ENCODE measurements around the gene PDZD4. TPM values are rescaled to one million over a fixed set of nuclear protein-coding genes. Genes with fewer than 3 reads are reported as not detected.

The PDZD4 gene
- total RNA-seq, 1 donor: 15.6 TPM

DNA sequence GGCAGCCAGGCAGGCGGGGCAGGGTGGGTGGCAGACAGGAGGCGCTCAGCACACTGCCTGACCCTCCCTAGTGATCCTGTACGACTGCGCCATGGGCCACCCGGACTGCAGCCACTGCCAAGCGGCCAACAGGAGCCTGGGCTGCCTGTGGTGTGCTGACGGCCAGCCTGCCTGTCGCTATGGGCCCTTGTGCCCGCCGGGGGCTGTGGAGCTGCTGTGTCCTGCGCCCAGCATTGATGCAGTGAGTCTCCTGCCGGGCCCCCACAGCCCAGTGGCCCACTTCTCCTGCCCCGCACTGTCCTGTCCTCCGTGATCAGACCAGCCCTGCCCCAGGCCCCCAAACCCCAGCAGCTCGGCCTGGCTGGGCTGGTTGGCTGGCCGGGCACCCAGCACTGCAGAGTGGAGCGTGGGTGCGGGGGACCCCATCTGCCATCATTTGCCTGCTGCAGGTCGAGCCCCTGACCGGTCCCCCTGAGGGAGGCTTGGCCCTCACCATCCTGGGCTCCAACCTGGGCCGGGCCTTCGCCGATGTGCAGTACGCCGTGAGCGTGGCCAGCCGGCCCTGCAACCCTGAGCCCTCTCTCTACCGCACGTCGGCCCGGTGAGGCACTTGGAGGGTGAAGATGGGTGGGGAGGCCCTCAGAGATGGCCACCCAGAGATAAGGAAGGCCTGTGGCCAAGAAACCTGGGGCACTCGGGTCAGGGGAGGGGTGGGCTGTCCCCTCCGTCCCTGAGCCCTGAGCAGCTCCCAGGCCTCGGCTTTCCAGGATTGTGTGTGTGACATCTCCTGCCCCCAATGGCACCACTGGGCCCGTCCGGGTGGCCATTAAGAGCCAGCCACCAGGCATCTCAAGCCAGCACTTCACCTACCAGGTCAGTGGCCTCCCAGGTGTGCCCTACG, 58.7 kb downstream of the PDZD4 start:
- Histone ChIP-seq H3K27me3 (ENCODE audit: insufficient read depth, low read length) (no peaks in the 10 kb centered on the region), H3K9me3 (ENCODE audit: low read depth, low read length) (no peaks in the 10 kb centered on the region), H3K4me1 (ENCODE audit: insufficient read depth, low read length) (no peaks in the 10 kb centered on the region), H3K4me3 (ENCODE audit: low read length) (no peak overlapping the region)

DNA sequence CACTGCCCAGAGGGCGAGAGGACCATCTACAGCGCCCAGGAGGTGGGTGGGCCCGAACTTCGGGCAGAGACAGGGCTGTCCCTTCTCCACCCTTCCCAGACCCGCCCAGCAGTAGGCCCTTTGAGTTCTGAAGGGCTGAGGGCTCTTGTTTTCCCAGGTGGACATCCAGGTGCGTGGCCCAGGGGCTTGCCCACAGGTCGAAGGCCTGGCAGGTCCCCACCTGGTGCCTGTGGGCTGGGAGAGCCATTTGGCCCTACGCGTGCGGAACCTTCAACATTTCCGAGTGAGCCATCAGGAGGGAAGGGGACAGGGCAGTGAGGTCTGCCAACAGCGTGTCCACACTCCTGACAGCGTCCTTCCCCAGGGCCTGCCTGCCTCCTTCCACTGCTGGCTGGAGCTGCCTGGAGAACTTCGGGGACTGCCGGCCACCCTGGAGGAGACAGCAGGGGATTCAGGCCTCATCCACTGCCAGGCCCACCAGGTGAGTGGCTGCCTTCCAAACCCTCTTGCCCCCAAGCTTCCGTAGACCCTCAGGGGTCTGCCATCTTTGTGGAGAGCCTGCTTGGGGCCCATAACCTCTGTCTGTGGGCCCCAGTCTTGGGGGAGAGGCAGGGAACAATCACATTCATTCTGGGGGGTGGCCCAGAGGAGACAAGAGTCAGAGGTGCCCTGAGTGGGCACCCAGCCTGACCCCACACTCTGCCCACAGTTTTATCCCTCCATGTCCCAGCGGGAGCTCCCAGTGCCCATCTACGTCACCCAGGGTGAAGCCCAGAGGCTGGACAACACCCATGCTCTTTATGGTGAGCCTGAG, 59.5 kb downstream of the PDZD4 start:
- no peak overlapping the region for H3K4me3 ChIP-seq (ENCODE audit: low read length)

DNA sequence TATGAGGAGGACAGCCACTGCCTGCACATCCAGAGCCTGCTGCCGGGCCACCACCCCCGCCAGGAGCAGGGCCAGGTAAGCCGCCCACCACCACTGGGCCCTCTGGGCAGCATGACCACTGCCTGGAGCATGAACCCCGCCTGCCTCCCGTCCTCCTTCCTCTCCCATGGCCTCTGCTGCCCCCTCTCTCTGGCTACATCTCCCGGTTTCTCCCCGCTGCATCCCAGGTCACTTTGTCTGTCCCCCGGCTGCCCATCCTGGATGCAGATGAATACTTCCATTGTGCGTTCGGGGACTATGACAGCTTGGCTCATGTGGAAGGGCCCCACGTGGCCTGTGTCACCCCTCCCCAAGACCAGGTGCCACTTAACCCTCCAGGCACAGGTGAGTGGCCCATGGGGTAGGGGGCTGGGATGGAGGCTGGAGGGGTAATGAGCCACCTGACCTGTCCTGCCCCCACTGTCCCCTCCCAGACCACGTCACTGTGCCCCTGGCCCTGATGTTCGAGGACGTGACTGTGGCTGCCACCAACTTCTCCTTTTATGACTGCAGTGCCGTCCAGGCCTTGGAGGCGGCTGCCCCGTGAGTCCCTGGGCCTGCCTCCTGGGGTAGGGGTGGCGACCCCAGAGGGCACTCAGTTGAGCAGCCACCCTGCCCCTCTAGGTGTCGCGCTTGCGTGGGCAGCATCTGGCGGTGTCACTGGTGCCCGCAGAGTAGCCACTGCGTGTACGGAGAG, 60.3 kb downstream of the PDZD4 start:
- no peaks in the 10 kb centered on the region for H3K27me3 ChIP-seq (ENCODE audit: insufficient read depth, low read length)
- no peaks in the 10 kb centered on the region for H3K9me3 ChIP-seq (ENCODE audit: low read depth, low read length)
- no peak overlapping the region for H3K4me3 ChIP-seq (ENCODE audit: low read length)
- no peaks in the 10 kb centered on the region for H3K4me1 ChIP-seq (ENCODE audit: insufficient read depth, low read length)

More for the DNA sequence above, 59.5 kb downstream of the PDZD4 start:
- no peaks in the 10 kb centered on the region for H3K27me3 ChIP-seq (ENCODE audit: insufficient read depth, low read length)
- H3K9me3 ChIP-seq (ENCODE audit: low read depth, low read length): no peaks in the 10 kb centered on the region
- no peaks in the 10 kb centered on the region for H3K4me1 ChIP-seq (ENCODE audit: insufficient read depth, low read length)

DNA sequence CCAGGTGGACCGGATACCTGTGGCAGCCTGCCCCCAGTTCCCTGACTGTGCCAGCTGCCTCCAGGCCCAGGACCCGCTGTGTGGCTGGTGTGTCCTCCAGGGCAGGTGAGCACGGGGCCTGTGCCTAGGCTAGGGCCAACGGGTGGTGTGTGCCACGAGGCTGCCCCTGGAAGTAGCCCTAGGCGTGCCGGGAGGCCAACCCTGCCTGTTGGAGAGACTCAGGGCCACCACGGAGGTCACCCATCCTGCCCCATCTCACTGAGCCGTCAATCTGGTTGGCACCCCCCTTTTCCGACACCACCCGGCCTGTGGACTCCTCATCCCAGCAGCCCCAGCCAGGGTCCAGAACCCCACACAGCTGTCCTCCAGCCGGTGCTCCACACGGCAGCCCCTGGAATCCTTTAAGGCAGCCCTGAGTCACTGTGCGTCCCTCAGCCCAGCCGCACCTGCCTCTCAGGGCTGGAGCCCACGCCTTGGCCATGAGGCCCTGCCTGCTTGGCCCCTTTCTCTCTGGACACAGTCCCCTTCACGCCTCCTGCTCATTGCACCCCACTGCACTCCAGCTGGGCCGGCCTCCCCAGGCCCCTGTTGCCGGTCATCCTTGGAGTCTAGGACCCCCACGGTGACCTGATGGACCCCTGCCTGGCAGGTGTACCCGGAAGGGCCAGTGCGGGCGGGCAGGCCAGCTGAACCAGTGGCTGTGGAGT, 61.0 kb downstream of the PDZD4 start:
- Histone ChIP-seq H3K4me1 (ENCODE audit: insufficient read depth, low read length) (no peaks in the 10 kb centered on the region), H3K4me3 (ENCODE audit: low read length) (no peak overlapping the region), H3K27me3 (ENCODE audit: insufficient read depth, low read length) (no peaks in the 10 kb centered on the region), H3K9me3 (ENCODE audit: low read depth, low read length) (no peaks in the 10 kb centered on the region)

DNA sequence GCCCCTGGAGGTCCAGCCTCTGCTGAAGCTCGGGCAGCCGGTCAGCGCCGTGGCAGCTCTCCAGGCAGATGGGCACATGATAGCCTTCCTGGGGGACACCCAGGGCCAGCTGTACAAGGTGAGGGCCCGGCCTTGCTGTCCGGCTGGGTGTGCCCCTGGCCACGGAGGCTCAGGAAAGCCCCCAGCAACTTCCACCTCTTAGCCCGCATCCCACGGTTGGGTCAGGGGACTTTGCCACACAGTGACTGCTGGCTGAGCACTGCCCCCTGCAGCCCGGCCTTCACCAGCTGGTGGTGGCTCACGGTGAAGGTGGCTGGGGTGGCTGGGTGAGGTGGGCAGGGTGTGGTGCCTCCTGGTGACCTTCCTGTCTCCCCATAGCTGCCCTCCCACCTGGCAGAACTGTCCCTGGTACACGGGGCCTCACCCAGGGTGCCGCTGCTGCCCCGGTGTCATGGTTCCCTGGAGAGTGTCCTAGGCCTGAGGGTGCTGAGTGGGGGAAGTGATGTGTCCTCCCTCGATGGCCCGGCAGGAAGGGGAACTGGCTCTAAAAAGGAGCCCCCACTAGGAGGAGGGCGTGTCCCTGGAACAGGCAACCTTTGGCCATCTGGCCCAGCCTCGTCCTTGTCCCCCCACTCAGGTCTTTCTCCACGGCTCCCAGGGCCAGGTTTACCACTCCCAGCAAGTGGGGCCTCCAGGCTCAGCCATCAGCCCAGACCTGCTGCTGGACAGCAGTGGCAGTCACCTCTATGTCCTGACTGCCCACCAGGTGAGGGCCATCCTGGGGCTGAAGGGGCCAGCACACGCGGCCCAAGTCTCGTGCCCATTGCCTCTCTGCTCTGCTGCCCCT, 61.8 kb downstream of the PDZD4 start:
- no peak overlapping the region for H3K4me3 ChIP-seq (ENCODE audit: low read length)
- no peaks in the 10 kb centered on the region for H3K9me3 ChIP-seq (ENCODE audit: low read depth, low read length)
- H3K27me3 ChIP-seq (ENCODE audit: insufficient read depth, low read length): no peaks in the 10 kb centered on the region
- peaks cover 3% of the 10 kb centered on the region for H3K4me1 ChIP-seq (ENCODE audit: insufficient read depth, low read length)

DNA sequence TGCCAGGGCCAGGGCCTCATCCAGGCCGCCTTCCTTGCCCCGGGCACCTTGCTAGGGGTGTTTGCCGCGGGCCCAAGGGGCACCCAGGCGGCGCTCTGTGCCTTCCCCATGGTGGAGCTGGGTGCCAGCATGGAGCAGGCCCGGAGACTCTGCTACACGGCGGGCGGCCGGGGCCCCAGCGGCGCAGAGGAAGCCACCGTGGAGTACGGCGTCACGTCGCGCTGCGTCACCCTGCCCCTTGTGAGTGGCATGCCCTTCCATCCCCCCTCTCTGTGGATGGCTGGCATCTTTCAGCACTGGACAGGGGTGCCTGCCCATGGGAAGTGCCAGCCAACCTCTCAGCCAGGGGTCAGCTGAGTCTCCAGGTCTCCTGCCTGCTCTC, 62.7 kb downstream of the PDZD4 start:
- H3K4me3 ChIP-seq (ENCODE audit: low read length): no peak overlapping the region
- peaks cover 3% of the 10 kb centered on the region for H3K4me1 ChIP-seq (ENCODE audit: insufficient read depth, low read length)
- H3K9me3 ChIP-seq (ENCODE audit: low read depth, low read length): no peaks in the 10 kb centered on the region
- no peaks in the 10 kb centered on the region for H3K27me3 ChIP-seq (ENCODE audit: insufficient read depth, low read length)

DNA sequence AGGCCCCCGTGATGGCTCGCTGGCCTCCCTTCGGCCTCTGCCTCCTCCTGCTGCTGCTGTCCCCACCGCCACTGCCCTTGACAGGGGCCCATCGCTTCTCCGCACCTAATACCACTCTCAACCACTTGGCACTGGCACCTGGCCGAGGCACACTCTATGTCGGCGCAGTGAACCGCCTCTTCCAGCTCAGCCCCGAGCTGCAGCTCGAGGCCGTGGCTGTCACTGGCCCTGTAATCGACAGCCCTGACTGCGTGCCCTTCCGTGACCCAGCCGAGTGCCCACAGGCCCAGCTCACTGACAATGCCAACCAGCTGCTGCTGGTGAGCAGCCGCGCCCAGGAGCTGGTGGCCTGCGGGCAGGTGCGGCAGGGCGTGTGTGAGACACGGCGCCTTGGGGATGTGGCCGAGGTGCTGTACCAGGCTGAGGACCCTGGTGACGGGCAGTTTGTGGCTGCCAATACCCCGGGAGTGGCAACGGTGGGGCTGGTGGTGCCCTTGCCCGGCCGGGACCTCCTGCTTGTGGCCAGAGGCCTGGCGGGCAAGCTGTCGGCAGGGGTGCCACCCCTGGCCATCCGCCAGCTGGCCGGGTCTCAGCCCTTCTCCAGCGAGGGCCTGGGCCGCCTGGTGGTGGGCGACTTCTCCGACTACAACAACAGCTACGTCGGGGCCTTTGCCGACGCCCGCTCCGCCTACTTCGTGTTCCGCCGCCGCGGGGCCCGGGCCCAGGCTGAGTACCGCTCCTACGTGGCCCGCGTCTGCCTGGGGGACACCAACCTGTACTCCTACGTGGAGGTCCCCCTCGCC, 63.3 kb downstream of the PDZD4 start:
- Histone ChIP-seq H3K9me3 (ENCODE audit: low read depth, low read length) (no peaks in the 10 kb centered on the region), H3K4me1 (ENCODE audit: insufficient read depth, low read length) (peaks cover 3% of the 10 kb centered on the region), H3K4me3 (ENCODE audit: low read length) (no peak overlapping the region), H3K27me3 (ENCODE audit: insufficient read depth, low read length) (no peaks in the 10 kb centered on the region)

DNA sequence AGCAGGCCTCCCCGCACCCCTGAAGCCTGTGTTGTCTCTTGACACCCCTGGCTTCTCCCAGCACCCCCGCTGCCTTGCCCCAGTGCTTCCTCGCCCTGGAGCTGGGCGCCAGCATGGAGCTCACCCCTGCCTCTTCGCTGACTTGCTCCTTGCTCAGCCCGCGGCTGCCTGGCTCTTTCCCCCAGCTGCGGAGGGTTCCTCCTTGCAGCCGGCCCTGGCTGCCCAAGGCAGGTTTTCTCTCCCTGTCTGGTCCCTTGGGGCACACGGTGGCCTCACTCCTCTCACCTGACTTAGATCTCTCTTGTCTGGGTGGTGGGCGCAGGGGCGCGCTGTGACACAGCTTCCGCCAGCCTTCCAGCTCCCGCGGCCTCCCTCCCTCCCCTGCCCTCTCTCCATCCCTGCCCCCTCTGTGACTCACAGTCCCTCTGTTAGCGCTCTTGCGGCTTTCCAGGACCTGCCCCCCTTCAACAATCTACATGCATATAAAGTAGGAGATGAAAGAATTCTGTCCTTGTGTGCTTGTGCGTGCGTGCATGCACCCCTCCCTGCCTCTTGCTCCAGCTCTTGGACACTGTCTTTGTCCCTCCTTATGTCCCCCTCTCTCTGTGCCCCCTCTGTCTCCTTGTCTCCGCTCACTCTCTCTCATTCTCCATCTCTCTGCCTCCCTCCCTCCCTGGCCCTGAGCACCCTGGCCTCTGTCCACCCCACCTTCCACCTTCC, 64.1 kb downstream of the PDZD4 start:
- Histone ChIP-seq H3K4me1 (ENCODE audit: insufficient read depth, low read length) (peaks cover 3% of the 10 kb centered on the region), H3K4me3 (ENCODE audit: low read length) (no peak overlapping the region), H3K9me3 (ENCODE audit: low read depth, low read length) (no peaks in the 10 kb centered on the region), H3K27me3 (ENCODE audit: insufficient read depth, low read length) (no peaks in the 10 kb centered on the region)

DNA sequence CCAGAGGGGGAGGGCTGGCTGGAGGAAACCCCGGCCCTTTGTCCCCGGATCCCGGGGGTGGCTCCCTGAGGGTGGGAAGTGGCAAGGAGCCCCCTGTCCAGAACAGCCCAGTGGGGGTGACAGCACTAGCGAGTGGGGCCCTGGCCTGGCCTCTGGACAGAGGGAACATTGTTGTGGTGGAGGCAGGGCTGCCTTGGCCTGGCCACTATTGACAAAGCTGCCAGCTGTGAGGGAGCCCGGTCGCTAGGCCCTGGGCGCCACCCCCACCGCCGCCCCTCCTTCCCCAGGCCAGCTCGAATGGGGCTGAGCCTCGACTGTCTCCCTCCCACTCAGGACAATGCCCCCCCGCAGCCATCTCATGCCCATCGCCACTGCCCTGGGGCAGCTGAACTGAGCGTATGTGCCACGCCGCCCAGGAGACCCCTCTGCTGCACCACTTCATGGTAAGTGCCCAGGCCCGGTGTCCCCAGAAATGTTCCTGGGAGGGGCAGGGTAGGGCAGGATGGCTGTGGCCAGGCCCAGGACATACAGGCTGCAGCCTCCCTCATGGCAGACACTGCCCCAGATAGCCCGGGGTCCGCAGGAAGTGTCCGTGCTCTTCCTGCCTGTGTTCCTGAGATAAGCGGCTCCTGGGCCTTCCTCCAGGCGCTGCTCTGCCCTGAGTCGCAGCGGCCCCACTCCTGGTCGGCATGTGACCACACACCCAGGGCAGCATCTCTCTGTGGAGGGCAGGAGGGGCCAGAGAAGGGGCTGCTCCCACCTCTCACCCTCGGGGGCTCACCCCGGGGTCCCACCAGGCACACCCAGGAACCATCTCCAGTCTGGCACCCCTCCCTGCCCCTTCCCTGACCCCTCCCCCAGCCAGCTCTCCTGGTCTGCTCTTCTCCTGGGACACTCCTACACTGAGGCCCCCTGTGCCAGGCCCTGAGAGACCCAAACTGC, 64.9 kb downstream of the PDZD4 start:
- H3K27me3 ChIP-seq (ENCODE audit: insufficient read depth, low read length): no peaks in the 10 kb centered on the region
- no peak overlapping the region for H3K4me3 ChIP-seq (ENCODE audit: low read length)
- H3K9me3 ChIP-seq (ENCODE audit: low read depth, low read length): no peaks in the 10 kb centered on the region
- peaks cover 3% of the 10 kb centered on the region for H3K4me1 ChIP-seq (ENCODE audit: insufficient read depth, low read length)

DNA sequence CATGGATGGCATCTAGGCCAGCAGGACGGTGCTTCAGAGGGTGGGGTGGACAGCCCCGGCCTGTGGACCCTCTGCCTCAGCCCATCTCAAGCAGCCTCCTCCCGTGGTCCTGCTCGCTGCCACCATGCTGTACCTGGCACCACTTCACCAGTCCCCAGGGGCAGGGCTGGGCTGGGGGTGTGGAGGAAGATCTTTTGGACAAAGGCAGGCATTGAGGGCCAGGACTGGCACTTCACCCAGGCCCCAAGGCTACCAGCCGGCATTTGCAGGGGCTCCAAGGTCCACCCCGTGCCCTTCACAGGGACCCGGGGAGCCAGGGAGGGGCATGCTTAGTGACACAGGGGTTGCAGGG, 65.6 kb downstream of the PDZD4 start:
- no peaks in the 10 kb centered on the region for H3K9me3 ChIP-seq (ENCODE audit: low read depth, low read length)
- no peak overlapping the region for H3K4me3 ChIP-seq (ENCODE audit: low read length)
- peaks cover 3% of the 10 kb centered on the region for H3K4me1 ChIP-seq (ENCODE audit: insufficient read depth, low read length)
- H3K27me3 ChIP-seq (ENCODE audit: insufficient read depth, low read length): no peaks in the 10 kb centered on the region

DNA sequence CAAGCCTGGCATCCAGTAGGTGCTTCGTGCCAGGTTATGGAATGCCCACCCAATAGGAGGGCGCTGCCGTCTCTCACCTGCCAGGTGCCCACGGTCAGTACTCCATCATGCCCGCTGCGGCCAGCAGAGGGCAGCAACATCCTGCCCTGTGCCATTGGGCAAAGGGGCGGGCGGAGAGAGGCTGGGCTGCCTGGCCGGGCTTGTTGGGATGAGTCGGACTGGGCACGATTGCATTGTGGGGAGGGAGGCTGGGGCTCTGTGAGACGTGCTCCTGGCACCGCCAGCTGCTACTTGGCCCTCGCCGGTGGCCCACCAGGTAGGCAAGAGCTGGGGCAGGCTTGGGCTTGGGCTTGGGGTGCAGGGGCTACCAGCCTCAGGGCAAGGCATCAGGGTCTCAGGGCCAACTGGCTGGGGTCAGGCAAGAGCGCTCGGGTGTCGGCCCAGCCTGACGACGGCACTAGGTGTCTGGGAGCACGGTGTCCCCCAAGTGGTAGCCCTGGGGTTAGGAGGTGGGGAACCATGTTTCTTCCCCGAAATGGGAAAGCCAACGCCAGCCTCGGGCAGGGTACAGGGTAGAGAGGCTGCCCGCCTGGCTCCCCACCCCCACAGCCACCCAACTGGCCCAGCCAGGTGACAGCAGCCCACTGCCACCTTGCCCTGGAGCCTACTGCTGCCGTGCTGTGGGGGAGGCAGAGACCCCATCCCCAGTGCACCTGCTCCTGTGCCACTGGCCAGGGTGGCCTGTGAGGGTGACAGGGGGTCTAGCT, 66.2 kb downstream of the PDZD4 start, which contains the start of gene PLXNB3:
TSS of gene PLXNB3 (plus strand) at position 261 of the 767 bp plus-strand sequence. CDS start 1,287 bp downstream, outside the sequence.
- Histone ChIP-seq H3K4me1 (ENCODE audit: insufficient read depth, low read length) (peaks cover 3% of the 10 kb centered on the region), H3K9me3 (ENCODE audit: low read depth, low read length) (no peaks in the 10 kb centered on the region), H3K27me3 (ENCODE audit: insufficient read depth, low read length) (no peaks in the 10 kb centered on the region), H3K4me3 (ENCODE audit: low read length) (no peak within 1 kb of the TSS)
